GM10266 (cell line): ENCODE data around the gene IQGAP2.

Experiments
- DNase-seq: peaks from one replicate; pipeline ENCODE4 v3.0.0; 2012; ENCODE audit errors: extremely low spot score
- TF ChIP-seq, protein P1 (sequence below): IDR thresholded peaks from 2 replicates; pipeline ENCODE4 v1.5.1; 2012; ENCODE audit warnings: mild to moderate bottlenecking, low read depth; ENCODE audit not compliant: control insufficient read depth, insufficient read depth; ENCODE audit errors: missing control alignments

Gene IQGAP2

DNA sequence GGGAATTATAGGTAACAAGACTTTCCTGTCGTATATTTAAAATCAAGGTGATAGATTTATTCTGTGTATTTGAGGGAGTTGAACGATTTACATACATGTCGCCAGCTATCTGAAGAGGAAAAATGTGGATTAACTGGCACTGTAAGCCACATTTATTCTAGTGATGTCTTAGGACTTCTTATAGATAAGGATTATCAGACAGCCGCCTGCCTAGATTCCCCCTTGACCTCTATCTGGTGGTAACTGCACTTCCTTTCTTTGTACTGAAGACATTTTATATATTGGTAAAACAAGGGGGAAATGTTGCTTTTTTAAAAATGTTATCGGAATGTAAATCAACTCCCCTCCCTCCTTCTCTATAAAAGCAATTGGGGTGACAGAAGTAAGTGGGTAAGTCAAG is 259.4 kb downstream of the IQGAP2 start:
- TF ChIP-seq, protein P1, sequence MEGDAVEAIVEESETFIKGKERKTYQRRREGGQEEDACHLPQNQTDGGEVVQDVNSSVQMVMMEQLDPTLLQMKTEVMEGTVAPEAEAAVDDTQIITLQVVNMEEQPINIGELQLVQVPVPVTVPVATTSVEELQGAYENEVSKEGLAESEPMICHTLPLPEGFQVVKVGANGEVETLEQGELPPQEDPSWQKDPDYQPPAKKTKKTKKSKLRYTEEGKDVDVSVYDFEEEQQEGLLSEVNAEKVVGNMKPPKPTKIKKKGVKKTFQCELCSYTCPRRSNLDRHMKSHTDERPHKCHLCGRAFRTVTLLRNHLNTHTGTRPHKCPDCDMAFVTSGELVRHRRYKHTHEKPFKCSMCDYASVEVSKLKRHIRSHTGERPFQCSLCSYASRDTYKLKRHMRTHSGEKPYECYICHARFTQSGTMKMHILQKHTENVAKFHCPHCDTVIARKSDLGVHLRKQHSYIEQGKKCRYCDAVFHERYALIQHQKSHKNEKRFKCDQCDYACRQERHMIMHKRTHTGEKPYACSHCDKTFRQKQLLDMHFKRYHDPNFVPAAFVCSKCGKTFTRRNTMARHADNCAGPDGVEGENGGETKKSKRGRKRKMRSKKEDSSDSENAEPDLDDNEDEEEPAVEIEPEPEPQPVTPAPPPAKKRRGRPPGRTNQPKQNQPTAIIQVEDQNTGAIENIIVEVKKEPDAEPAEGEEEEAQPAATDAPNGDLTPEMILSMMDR, result no peak
- no peak for DNase-seq

DNA sequence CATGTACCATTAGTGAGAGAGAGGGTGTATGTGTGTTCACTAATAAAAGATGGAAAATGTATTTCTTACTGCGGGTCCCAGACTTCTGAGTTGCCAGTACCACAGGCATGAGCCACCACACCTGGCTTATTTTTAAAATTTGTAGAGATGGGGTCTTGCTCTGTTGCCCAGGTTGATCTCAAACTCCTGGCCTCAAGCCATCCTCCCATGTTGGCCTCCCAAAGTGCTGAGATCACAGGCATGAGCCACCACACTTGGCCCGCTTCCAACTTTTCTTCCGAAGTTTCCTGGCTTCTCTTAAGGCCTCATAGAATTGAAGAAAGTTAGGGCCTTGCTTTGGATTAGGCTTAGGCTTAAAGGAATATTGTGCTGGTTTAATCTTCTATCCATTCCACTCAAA is 260.5 kb downstream of the IQGAP2 start:
- no peak for DNase-seq
- TF ChIP-seq, protein P1, result no peak

DNA sequence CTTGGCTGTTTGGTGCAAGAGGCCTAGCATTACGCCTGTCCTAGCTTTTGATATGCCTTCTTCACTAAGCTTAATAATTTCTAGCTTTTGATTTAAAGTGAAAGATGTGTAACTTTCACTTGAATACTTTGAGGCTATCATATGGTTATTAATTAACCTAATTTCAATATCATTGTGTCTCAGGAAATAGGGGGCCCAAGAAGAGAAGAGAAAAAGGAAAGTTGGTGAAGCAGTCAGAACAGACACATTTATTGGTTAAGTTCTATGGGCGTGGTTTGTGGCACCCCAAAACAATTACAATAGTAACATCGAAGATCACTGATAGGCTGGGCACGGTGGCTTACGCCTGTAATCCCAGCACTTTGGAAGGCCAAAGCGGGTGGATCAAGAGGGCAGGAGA is 261.0 kb downstream of the IQGAP2 start:
- TF ChIP-seq, protein P1, result no peak

DNA sequence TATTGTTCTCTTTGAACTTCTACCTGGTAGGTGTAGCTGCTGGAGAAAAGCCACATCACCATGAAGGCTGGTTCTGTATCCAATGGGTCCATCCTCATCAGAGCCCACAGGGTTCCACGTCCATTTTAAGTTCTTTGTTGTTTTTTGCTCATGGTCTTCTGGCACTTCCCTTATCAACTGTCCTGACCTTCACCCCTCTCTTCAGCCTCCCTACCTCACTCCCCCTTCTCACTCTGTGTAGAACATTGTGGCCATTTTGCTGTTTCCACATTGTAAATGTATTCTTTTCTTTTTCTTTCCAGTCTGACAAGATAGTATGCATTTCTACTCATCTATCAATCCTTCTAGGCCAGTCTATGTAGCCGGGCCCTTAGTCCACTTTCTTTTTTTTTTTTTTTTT is 264.4 kb downstream of the IQGAP2 start:
- TF ChIP-seq, protein P1, result no peak
- DNase-seq, result no peak

More for the DNA sequence above, 261.0 kb downstream of the IQGAP2 start:
- DNase-seq, result no peak

DNA sequence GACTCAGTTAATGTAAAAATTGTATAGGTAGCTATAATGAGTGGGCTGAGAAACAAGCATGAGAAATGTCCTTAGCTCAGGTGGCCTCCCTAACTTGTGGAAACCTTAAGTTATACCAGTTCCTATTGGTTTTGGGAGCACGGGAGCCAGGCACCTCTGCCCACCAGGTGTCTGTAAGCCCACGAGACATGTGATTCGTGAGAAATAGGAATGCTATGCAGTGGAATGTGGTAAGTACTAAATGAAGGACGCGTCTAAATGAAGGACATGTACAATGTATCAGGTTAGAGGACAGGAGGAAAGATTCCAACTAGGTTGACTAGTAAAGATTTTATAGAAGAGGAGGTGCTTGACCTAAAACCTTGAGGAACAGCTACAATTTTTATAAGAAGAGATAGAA is 266.2 kb downstream of the IQGAP2 start:
- TF ChIP-seq, protein P1, result no peak
- DNase-seq, result no peak

DNA sequence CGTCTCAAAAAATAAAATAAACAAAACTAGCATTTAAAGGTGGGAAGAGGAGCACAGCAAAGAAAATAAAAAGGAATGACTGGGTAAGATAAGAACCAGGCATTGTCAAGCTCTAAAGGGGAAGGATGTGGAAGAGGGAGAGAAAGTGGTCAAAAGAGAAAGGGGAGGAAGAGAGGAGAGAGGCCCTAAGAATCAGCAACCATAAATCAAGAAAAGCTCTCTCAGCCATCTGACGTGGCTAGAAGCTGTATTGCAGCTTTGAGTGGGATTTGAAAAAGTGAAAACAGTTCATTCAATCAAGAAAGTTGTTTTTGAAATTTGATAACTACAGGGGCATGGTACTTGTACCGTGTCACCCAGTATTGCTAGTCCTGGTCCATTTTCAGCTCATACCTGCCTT is 267.4 kb downstream of the IQGAP2 start:
- DNase-seq, result no peak
- TF ChIP-seq, protein P1, result no peak

DNA sequence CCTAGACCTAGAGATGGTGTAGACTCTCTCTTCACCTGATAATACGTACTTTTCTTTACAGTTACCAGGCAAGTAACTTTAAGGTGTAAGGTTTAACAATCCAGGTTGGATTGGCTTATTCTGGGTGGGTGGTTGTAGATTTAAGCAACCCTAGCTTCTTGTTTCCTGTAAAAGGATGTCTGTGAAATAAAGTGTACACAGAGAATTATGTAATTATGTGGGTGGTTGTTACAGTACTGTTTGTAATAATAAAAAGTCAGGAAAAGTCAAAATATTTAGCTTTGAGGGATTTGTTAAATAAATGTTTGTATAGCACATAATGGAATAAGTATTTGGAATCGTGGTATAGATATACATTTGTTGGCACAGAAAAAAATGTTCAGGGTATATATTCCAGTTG is 269.2 kb downstream of the IQGAP2 start:
- TF ChIP-seq, protein P1, result no peak
- no peak for DNase-seq

DNA sequence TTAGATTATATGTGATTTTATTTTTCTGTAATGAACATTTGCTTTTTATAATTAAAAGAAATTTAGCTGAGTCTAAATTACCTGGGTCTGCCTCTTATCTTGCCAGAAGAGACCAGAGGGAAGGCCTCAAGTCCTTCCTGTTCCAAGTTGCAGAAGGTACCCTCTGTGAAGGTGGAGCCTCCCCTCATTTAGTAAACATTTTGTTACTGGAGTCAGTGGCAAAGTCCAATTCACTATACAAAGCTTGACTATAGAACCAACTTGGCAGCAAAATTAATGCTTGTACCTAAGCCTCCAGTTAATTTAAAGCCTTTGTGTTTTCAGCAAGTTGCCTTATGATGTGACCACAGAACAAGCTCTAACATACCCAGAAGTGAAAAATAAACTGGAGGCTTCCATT is 270.0 kb downstream of the IQGAP2 start:
- TF ChIP-seq, protein P1, result no peak
- no peak for DNase-seq
